GM23248 (cell line): ENCODE data around the gene FSTL4. TPM values are rescaled to one million over a fixed set of nuclear protein-coding genes. Genes with fewer than 3 reads are reported as not detected.
"Not testable (repeated sequence)": the region's sequence is repeated elsewhere in the genome, so short reads cannot be mapped to it uniquely, and the experiment has no call there.

Source experiments
- DNase-seq: peaks from one replicate; pipeline ENCODE4 v3.0.0-alpha.2; 2015
- H2AFZ ChIP-seq: fragments of 200-600 bp; sonication (generic); 2 replicates; pipeline ENCODE4 v1.6.1; 2016; ENCODE audit warnings: antibody characterized with exemption
- H3F3A ChIP-seq: fragments of 200-600 bp; sonication (generic); 2 replicates; pipeline ENCODE4 v1.6.1; 2016; ENCODE audit warnings: mild to moderate bottlenecking, antibody characterized with exemption, mixed run types; ENCODE audit not compliant: insufficient read depth
- H3K27ac ChIP-seq: fragments of 200-600 bp; sonication (generic); 2 replicates; pipeline ENCODE4 v1.5.1; 2016; ENCODE audit warnings: mild to moderate bottlenecking
- H3K27me3 ChIP-seq: fragments of 200-600 bp; sonication (generic); replicated peaks from 2 replicates; pipeline ENCODE4 v1.6.1; 2016; ENCODE audit warnings: mild to moderate bottlenecking; ENCODE audit not compliant: insufficient read depth
- H3K36me3 ChIP-seq: fragments of 200-600 bp; sonication (generic); 2 replicates; pipeline ENCODE4 v1.6.1; 2016; ENCODE audit warnings: low read depth, mild to moderate bottlenecking
- H3K4me1 ChIP-seq: fragments of 200-600 bp; sonication (generic); 2 replicates; pipeline ENCODE4 v1.6.1; 2016; ENCODE audit warnings: mild to moderate bottlenecking; ENCODE audit not compliant: insufficient read depth
- H3K4me2 ChIP-seq: fragments of 200-600 bp; sonication (generic); one replicate; pipeline ENCODE4 v1.6.1; 2016; ENCODE audit warnings: mild to moderate bottlenecking; ENCODE audit not compliant: unreplicated experiment
- H3K4me3 ChIP-seq: fragments of 200-600 bp; sonication (generic); 2 replicates; pipeline ENCODE4 v1.5.1; 2016; ENCODE audit warnings: mild to moderate bottlenecking
- H3K79me2 ChIP-seq: fragments of 200-600 bp; sonication (generic); 2 replicates; pipeline ENCODE4 v1.6.1; 2016; ENCODE audit warnings: mild to moderate bottlenecking; ENCODE audit not compliant: insufficient read depth
- H3K9ac ChIP-seq: fragments of 200-600 bp; sonication (generic); 2 replicates; pipeline ENCODE4 v1.6.1; 2016; ENCODE audit warnings: mild to moderate bottlenecking
- H3K9me2 ChIP-seq: fragments of 200-600 bp; sonication (generic); 2 replicates; pipeline ENCODE4 v1.6.1; 2016; ENCODE audit warnings: mixed run types, mild to moderate bottlenecking, moderate library complexity; ENCODE audit not compliant: insufficient read depth
- H3K9me3 ChIP-seq: fragments of 200-600 bp; sonication (generic); one replicate; pipeline ENCODE4 v1.6.1; 2017; ENCODE audit warnings: low read depth
- H4K20me1 ChIP-seq: fragments of 200-600 bp; sonication (generic); 2 replicates; pipeline ENCODE4 v1.6.0; 2016; ENCODE audit not compliant: insufficient read depth
- EZH2 ChIP-seq: fragments of 200-600 bp; sonication (generic); IDR thresholded peaks from 2 replicates; pipeline ENCODE4 v1.6.1; 2018; ENCODE audit warnings: antibody characterized with exemption, mild to moderate bottlenecking; ENCODE audit not compliant: insufficient read depth, poor library complexity, severe bottlenecking
- EZH2phosphoT487 ChIP-seq: fragments of 200-600 bp; sonication (generic); IDR thresholded peaks from 2 replicates; pipeline ENCODE4 v1.6.1; 2018; ENCODE audit warnings: antibody characterized with exemption, moderate library complexity, mild to moderate bottlenecking, low read depth; ENCODE audit not compliant: insufficient read depth
- WGBS, 2 experiments: methylation state at CpG; one replicate each; pipeline ENCODE4 v1.1.6; 2015 to 2017; ENCODE audit warnings: low lambda C conversion rate in 2 of 2, low coverage in 1 of 2; ENCODE audit errors: missing lambda C conversion rate in 2 of 2; 5-methylcytosine and 5-hydroxymethylcytosine counted together
- in situ Hi-C: fragments of 300-500 bp; cut with MboI; formaldehyde crosslinking; loops from 2 replicates; pipeline ENCODE4 v1.15.0; 2020
- polyA plus RNA-seq: library from polyadenylated mRNA; unstranded; fragments of >200 nt; fragmentation: Nextera tagmentation; extraction: Ambion mirVana; gene quantifications from 2 replicates; pipeline ENCODE4 v1.2.1, GENCODE V29; 2016
- total RNA-seq: library from RNA; depleted of rRNA; stranded (reverse); fragments of >200 nt; shearing (Covaris generic); gene quantifications from 2 replicates; pipeline ENCODE4 v1.2.3, GENCODE V29; 2014

FSTL4 gene
- total and polyA plus RNA-seq, 2 experiments from 2014 or later: not detected

- no peak overlapping the region for H3K27ac ChIP-seq
- H4K20me1 ChIP-seq: no peaks in the 10 kb centered on the region
- no peaks in the 10 kb centered on the region for H3K79me2 ChIP-seq
- peaks cover 12% of the 10 kb centered on the region for H3K27me3 ChIP-seq
- H3K4me3 ChIP-seq: no peak overlapping the region
- no peak for DNase-seq
- TF ChIP-seq EZH2phosphoT487 (no peak), EZH2 (no peak)
- in situ Hi-C loops: no loop called here
- no peaks in the 10 kb centered on the region for H3K36me3 ChIP-seq
- no peaks in the 10 kb centered on the region for H3K9me3 ChIP-seq
- H3K9me2 ChIP-seq: no peaks in the 10 kb centered on the region
- H3F3A ChIP-seq: no peaks in the 10 kb centered on the region
- no peaks in the 10 kb centered on the region for H3K4me1 ChIP-seq
- no peak overlapping the region for H3K4me2 ChIP-seq
- no peak overlapping the region for H3K9ac ChIP-seq
- H2AFZ ChIP-seq: no peak overlapping the region
- 30 to 37% methylated on average over 8 of the region's 8 CpGs for WGBS, 2 experiments
Measured at GRCh38 chr5:133450286-133450685, 162.1 kb downstream of the FSTL4 start.

DNA sequence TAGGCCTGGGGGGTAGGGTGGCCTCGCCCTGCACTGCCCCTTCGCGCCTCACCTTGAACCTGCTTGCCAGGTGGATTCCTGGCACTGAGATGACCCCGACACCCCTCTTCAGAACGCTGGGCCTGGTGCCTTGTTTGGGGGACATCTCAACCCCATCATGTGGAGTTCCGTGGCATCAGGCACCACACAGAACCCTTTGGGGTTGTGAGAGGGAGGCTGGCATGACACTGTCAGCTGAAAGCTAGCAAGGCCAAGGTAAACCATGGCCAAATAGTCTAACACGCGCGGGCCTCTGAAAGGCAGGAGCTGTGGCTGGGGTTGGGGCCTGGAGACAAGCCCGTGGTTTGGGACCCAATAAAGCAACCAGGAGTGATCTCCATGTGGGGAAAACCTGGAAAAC, 163.2 kb downstream of the FSTL4 start:
- TF ChIP-seq EZH2 (no peak), EZH2phosphoT487 (no peak)
- H2AFZ ChIP-seq: no peak overlapping the region
- 69% methylated on average over 10 of the region's 10 CpGs for WGBS, 2 experiments
- H3K4me2 ChIP-seq: no peak overlapping the region
- no peak overlapping the region for H3K4me3 ChIP-seq
- no peak overlapping the region for H3K9ac ChIP-seq
- peaks cover 12% of the 10 kb centered on the region for H3K27me3 ChIP-seq
- in situ Hi-C loops: no loop called here
- H3K9me2 ChIP-seq: no peaks in the 10 kb centered on the region
- H3K27ac ChIP-seq: no peak overlapping the region
- H3F3A ChIP-seq: no peaks in the 10 kb centered on the region
- no peaks in the 10 kb centered on the region for H3K79me2 ChIP-seq
- H3K4me1 ChIP-seq: no peaks in the 10 kb centered on the region
- H3K36me3 ChIP-seq: no peaks in the 10 kb centered on the region
- H4K20me1 ChIP-seq: no peaks in the 10 kb centered on the region
- no peaks in the 10 kb centered on the region for H3K9me3 ChIP-seq
- no peak for DNase-seq

DNA sequence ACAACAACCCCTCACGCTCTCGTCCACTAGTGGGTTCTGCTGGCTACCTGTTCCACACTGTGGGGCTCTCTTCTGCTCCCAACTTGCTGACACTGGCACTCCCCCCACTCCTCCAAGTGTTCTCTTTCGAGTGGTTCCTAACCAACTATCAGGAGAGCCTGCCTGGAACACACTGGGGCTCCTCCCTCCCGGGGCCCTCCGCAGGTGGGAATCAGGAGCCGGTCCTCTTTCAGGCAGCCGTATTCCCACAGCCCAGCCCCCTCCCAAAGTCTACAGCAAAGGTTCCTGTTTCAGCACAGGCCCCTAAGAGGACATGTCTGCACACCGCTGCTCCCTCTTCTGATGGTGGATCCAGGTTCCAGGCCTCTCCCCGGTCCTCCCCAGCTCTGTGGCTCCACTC, 165.9 kb downstream of the FSTL4 start:
- no peak for TF ChIP-seq EZH2phosphoT487
- TF ChIP-seq EZH2: no peak
- no peaks in the 10 kb centered on the region for H3K79me2 ChIP-seq
- H3K9me3 ChIP-seq: no peaks in the 10 kb centered on the region
- WGBS, 2 experiments: 53 to 60% methylated on average over 9 of the region's 9 CpGs
- no peaks in the 10 kb centered on the region for H3K9me2 ChIP-seq
- no peak overlapping the region for H3K27ac ChIP-seq
- no peak overlapping the region for H3K9ac ChIP-seq
- H3K4me2 ChIP-seq: no peak overlapping the region
- no peaks in the 10 kb centered on the region for H3K36me3 ChIP-seq
- DNase-seq: no peak
- no peaks in the 10 kb centered on the region for H3F3A ChIP-seq
- H4K20me1 ChIP-seq: no peaks in the 10 kb centered on the region
- no peak overlapping the region for H3K4me3 ChIP-seq
- H3K27me3 ChIP-seq: peaks cover 11% of the 10 kb centered on the region
- no peaks in the 10 kb centered on the region for H3K4me1 ChIP-seq
- in situ Hi-C loops: no loop called here
- H2AFZ ChIP-seq: no peak overlapping the region

- WGBS, 2 experiments: 3% methylated on average over 1 of the region's 1 CpG
- Histone ChIP-seq H3K4me3 (no peak overlapping the region), H3F3A (no peaks in the 10 kb centered on the region), H3K27me3 (peaks cover 9% of the 10 kb centered on the region; the same call in 1 of the 2 replicates), H3K9me2 (no peaks in the 10 kb centered on the region), H4K20me1 (no peaks in the 10 kb centered on the region), H3K79me2 (no peaks in the 10 kb centered on the region), H3K36me3 (no peaks in the 10 kb centered on the region), H3K27ac (no peak overlapping the region), H3K4me1 (no peaks in the 10 kb centered on the region), H3K4me2 (no peak overlapping the region), H2AFZ (no peak overlapping the region), H3K9ac (no peak overlapping the region), H3K9me3 (no peaks in the 10 kb centered on the region)
- in situ Hi-C loops: no loop called here
- TF ChIP-seq EZH2phosphoT487 (no peak), EZH2 (no peak)
- DNase-seq: no peak
Measured at GRCh38 chr5:133445744-133446143, 166.6 kb downstream of the FSTL4 start.

DNA sequence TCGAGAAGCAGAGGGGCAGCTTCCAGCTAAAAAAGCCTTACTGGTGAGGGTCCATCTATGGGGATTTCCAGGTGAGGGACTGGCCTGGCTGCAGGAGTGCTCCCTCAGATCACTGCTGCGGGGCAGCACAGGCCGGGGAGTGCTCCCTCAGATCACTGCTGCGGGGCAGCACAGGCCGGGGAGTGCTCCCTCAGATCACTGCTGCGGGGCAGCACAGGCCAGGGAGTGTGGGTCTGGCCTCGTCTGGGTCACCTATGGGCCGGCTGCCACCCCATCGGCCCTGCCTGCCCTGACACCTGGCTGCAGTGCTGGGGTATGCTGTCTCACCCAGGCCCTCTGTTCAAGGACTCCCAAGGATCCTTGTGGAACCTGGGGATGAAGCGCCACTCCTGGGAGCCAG, 167.1 kb downstream of the FSTL4 start:
- not testable (repeated sequence) for H3K9me2 ChIP-seq

More for the DNA sequence above, 167.1 kb downstream of the FSTL4 start:
- WGBS, 2 experiments: 56 to 60% methylated on average over 10 of the region's 10 CpGs
- H3K4me2 ChIP-seq, H3K79me2 ChIP-seq, H3K9me3 ChIP-seq, H3K4me1 ChIP-seq, H3K9ac ChIP-seq, H3K36me3 ChIP-seq, in situ Hi-C loops, H3K4me3 ChIP-seq, DNase-seq, H2AFZ ChIP-seq, H3K27ac ChIP-seq, H3F3A ChIP-seq, H4K20me1 ChIP-seq, H3K27me3 ChIP-seq: not testable (repeated sequence)
